ENCODE data around the gene SCFD2. TPM values are rescaled to one million over a fixed set of nuclear protein-coding genes. Genes with fewer than 3 reads are reported as not detected.
A peak's percentile ranks its signal among the peaks of the same experiment; 100 is the strongest.

SCFD2 gene
- total RNA-seq, 3 donors from 2014 or later = 22.8 to 33.8 (median 25.0) TPM

DNA sequence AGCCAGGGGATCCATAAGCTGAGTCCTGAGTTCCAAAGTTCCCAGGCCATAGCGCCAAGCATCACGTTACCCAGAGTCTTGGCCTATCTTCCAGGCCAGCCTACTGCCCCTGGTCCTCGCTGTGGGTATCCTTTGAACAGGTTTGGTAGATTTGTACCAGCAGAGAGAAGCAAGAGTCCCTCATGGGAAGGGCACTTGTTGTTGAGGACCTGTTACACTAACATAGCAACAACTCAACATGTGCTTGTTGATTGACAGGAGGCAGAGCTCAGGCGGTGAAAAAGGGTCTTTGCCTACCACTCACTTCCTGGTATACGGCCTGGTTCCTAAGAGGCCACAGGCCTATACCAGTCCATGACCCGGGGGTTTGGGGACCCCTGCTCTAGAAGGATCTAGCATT is 365.3 kb downstream of the SCFD2 start:
- no peak for DNase-seq (ENCODE audit: low spot score in 2 of 2)
- intact Hi-C loops (cut with DNase I; ENCODE audit: low total_unique reads) = no loop called here
- H3K4me1 ChIP-seq = peaks cover 0 to 4% of the 10 kb centered on the region in 2 donors
- no peak overlapping the region for H3K4me3 ChIP-seq
- TF ChIP-seq POLR2A (IDR thresholded peaks at IDR 0.05) (no peak), POLR2AphosphoS5 (IDR thresholded peaks at IDR 0.05) (no peak)
- TF ChIP-seq, protein P1, sequence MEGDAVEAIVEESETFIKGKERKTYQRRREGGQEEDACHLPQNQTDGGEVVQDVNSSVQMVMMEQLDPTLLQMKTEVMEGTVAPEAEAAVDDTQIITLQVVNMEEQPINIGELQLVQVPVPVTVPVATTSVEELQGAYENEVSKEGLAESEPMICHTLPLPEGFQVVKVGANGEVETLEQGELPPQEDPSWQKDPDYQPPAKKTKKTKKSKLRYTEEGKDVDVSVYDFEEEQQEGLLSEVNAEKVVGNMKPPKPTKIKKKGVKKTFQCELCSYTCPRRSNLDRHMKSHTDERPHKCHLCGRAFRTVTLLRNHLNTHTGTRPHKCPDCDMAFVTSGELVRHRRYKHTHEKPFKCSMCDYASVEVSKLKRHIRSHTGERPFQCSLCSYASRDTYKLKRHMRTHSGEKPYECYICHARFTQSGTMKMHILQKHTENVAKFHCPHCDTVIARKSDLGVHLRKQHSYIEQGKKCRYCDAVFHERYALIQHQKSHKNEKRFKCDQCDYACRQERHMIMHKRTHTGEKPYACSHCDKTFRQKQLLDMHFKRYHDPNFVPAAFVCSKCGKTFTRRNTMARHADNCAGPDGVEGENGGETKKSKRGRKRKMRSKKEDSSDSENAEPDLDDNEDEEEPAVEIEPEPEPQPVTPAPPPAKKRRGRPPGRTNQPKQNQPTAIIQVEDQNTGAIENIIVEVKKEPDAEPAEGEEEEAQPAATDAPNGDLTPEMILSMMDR (IDR thresholded peaks at IDR 0.05) = no peak
- H3K27ac ChIP-seq = no peak overlapping the region
- H3K27me3 ChIP-seq = no peaks in the 10 kb centered on the region
- no peaks in the 10 kb centered on the region for H3K36me3 ChIP-seq
- H3K9me3 ChIP-seq = no peaks in the 10 kb centered on the region

GRCh38 chr4:52999626-53000025 is 366.2 kb downstream of the SCFD2 start:
- H3K36me3 ChIP-seq = no peaks in the 10 kb centered on the region
- intact Hi-C loops (cut with DNase I; ENCODE audit: low total_unique reads) = no loop called here
- no peak overlapping the region for H3K4me3 ChIP-seq
- no peaks in the 10 kb centered on the region for H3K27me3 ChIP-seq
- H3K27ac ChIP-seq = no peak overlapping the region
- no peak for DNase-seq (ENCODE audit: low spot score in 2 of 2)
- H3K9me3 ChIP-seq = no peaks in the 10 kb centered on the region
- peaks cover 0 to 4% of the 10 kb centered on the region in 2 donors for H3K4me1 ChIP-seq
- TF ChIP-seq, protein P1 (IDR thresholded peaks at IDR 0.05) = no peak
- no peak for TF ChIP-seq POLR2A (IDR thresholded peaks at IDR 0.05)
- no peak for TF ChIP-seq POLR2AphosphoS5 (IDR thresholded peaks at IDR 0.05)

- no peak for DNase-seq (ENCODE audit: low spot score in 2 of 2)
Measured at GRCh38 chr4:52998413-52998812, 367.4 kb downstream of the SCFD2 start.

DNA sequence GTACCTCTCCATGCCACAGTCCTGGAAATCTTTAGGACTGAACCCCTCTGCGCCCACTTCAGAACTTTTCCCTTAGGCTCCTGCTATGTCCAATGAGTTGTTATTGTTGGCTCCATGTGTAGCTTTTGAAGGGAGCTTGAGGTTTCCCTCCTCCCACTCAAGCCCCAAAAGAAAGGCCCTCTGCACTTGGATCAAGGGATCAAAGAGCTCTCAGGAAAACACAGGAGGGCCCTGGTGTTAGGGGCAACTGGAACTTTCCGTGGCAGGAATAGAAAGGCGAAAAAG is 368.8 kb downstream of the SCFD2 start:
- DNase-seq (ENCODE audit: low spot score in 2 of 2) = no peak
- Histone ChIP-seq H3K4me3 (no peak overlapping the region), H3K36me3 (no peaks in the 10 kb centered on the region), H3K27ac (peak overlapping the region; percentile 53 to 54), H3K4me1 (peaks cover 0 to 4% of the 10 kb centered on the region in 2 donors), H3K27me3 (no peaks in the 10 kb centered on the region), H3K9me3 (no peaks in the 10 kb centered on the region)
- TF ChIP-seq, protein P1 (IDR thresholded peaks at IDR 0.05) = no peak
- TF ChIP-seq POLR2AphosphoS5 (IDR thresholded peaks at IDR 0.05) (no peak), POLR2A (IDR thresholded peaks at IDR 0.05) (no peak)
- intact Hi-C loops (cut with DNase I; ENCODE audit: low total_unique reads) = no loop called here

More at GRCh38 chr4:52998413-52998812, 367.4 kb downstream of the SCFD2 start:
- Histone ChIP-seq H3K36me3 (no peaks in the 10 kb centered on the region), H3K4me1 (peaks cover 0 to 4% of the 10 kb centered on the region in 2 donors), H3K27ac (peak overlapping the region in 1 of 2 donors; percentile 53), H3K4me3 (no peak overlapping the region), H3K9me3 (no peaks in the 10 kb centered on the region), H3K27me3 (no peaks in the 10 kb centered on the region)
- intact Hi-C loops (cut with DNase I; ENCODE audit: low total_unique reads) = no loop called here
- no peak for TF ChIP-seq POLR2A (IDR thresholded peaks at IDR 0.05)
- no peak for TF ChIP-seq POLR2AphosphoS5 (IDR thresholded peaks at IDR 0.05)
- TF ChIP-seq, protein P1 (IDR thresholded peaks at IDR 0.05) = no peak

- Histone ChIP-seq H3K4me1 (peaks cover 0 to 4% of the 10 kb centered on the region in 2 donors), H3K9me3 (no peaks in the 10 kb centered on the region), H3K4me3 (no peak overlapping the region), H3K27me3 (no peaks in the 10 kb centered on the region), H3K27ac (peak overlapping the region; percentile 45 to 53), H3K36me3 (no peaks in the 10 kb centered on the region)
- no peak for DNase-seq (ENCODE audit: low spot score in 2 of 2)
- intact Hi-C loops (cut with DNase I; ENCODE audit: low total_unique reads) = no loop called here
- TF ChIP-seq POLR2A (IDR thresholded peaks at IDR 0.05) (no peak), POLR2AphosphoS5 (IDR thresholded peaks at IDR 0.05) (peak in 1 of 3 donors; percentile 67)
- TF ChIP-seq, protein P1 (IDR thresholded peaks at IDR 0.05) = no peak
Measured at GRCh38 chr4:52996261-52997131, 369.4 kb downstream of the SCFD2 start.
